Testis (tissue), 3 donors: ENCODE data around the gene ASTL. TPM values are rescaled to one million over a fixed set of nuclear protein-coding genes. Genes with fewer than 3 reads are reported as not detected.

Experiments used
- DNase-seq: peaks from one replicate; pipeline ENCODE4 v3.0.0-alpha.2; 2019
- H3K27ac ChIP-seq, 2 donors: fragments of 200-600 bp; sonication (generic); one replicate each; pipeline ENCODE4 v1.5.1; 2019
- H3K27me3 ChIP-seq: fragments of 200-600 bp; sonication (generic); one replicate; pipeline ENCODE4 v1.5.1; 2019
- H3K36me3 ChIP-seq: fragments of 200-600 bp; sonication (generic); one replicate; pipeline ENCODE4 v1.5.1; 2017; ENCODE audit warnings: low read depth; ENCODE audit errors: missing control alignments
- H3K4me1 ChIP-seq: fragments of 200-600 bp; sonication (generic); one replicate; pipeline ENCODE4 v1.5.1; 2019
- H3K4me3 ChIP-seq, 2 donors: fragments of 200-600 bp; sonication (generic); one replicate each; pipeline ENCODE4 v1.5.1; 2017 to 2019
- H3K9me3 ChIP-seq: fragments of 200-600 bp; sonication (generic); one replicate; pipeline ENCODE4 v1.5.1; 2017
- CTCF ChIP-seq, 3 experiments: fragments of 450-650 bp in 2 of 3; fragments of 200-600 bp in 1 of 3; sonication (generic) in 1 of 3; IDR thresholded peaks; one replicate each; pipeline ENCODE4 v1.5.1; 2016 to 2019; ENCODE audit warnings: antibody characterized with exemption in 3 of 3, mild to moderate bottlenecking in 2 of 3, moderate library complexity in 1 of 3
- POLR2A ChIP-seq: fragments of 450-650 bp; IDR thresholded peaks from one replicate; pipeline ENCODE4 v1.6.1; 2017; ENCODE audit warnings: antibody characterized with exemption, mild to moderate bottlenecking, moderate library complexity
- WGBS, 2 donors: methylation state at CpG; one replicate each; pipeline ENCODE4 v1.1.5; 2018; 5-methylcytosine and 5-hydroxymethylcytosine counted together
- intact Hi-C: fragments of 100-400 bp; cut with DNase I; formaldehyde crosslinking; loops from one replicate; pipeline ENCODE4 v1.15.1; 2023; ENCODE audit warnings: low total_unique reads
- polyA plus RNA-seq: library from polyadenylated mRNA; stranded (reverse); fragments of 350-450 nt; fragmentation: Illumina TruSeq; extraction: RNeasy Lipid Tissue Mini Kit (QIAGEN cat#74804); gene quantifications from one replicate; pipeline ENCODE4 v1.2.3, GENCODE V29; 2014; ENCODE audit warnings: low read depth, low replicate concordance; ENCODE audit not compliant: insufficient read depth
- total RNA-seq, 2 donors: library from RNA; depleted of rRNA; stranded (reverse); fragments of >200 nt; gene quantifications; one replicate each; pipeline ENCODE4 v1.2.3, GENCODE V29; 2016

ASTL gene
- total and polyA plus RNA-seq, 3 donors from 2014 or later: 0.58 to 1.6 (median 0.87) TPM

- WGBS, 2 donors: 57 to 60% methylated on average over 11 of the region's 11 CpGs
- H3K27me3 ChIP-seq: no peaks in the 10 kb centered on the region
- TF ChIP-seq POLR2A: no peak
- TF ChIP-seq CTCF (IDR thresholded peaks at IDR 0.05): no peak
Observed at GRCh38 chr2:96120091-96120720, 18.1 kb downstream of the ASTL start.

GRCh38 chr2:96119389-96119751 lies 18.9 kb downstream of the ASTL start:
- Histone ChIP-seq H3K27me3 (no peaks in the 10 kb centered on the region), H3K27ac (no peak overlapping the region), H3K36me3 (no peaks in the 10 kb centered on the region), H3K9me3 (no peaks in the 10 kb centered on the region), H3K4me1 (peaks cover 15% of the 10 kb centered on the region), H3K4me3 (no peak overlapping the region)
- TF ChIP-seq POLR2A: no peak
- TF ChIP-seq CTCF (IDR thresholded peaks at IDR 0.05): no peak
- no peak for DNase-seq
- WGBS, 2 donors: 79 to 91% methylated on average over 5 of the region's 5 CpGs
- intact Hi-C loops: no loop called here

More at GRCh38 chr2:96120091-96120720, 18.1 kb downstream of the ASTL start:
- no peak for DNase-seq
- Histone ChIP-seq H3K4me3 (no peak overlapping the region), H3K9me3 (no peaks in the 10 kb centered on the region), H3K4me1 (peaks cover 12% of the 10 kb centered on the region), H3K27ac (no peak overlapping the region), H3K36me3 (no peaks in the 10 kb centered on the region)
- intact Hi-C loops: loop anchor here (10.0 kb wide), 1 partner anchor 115 kb away; no protein-coding TSS in a partner anchor

- Histone ChIP-seq H3K36me3 (no peaks in the 10 kb centered on the region), H3K4me1 (peaks cover 17% of the 10 kb centered on the region), H3K27me3 (no peaks in the 10 kb centered on the region), H3K9me3 (no peaks in the 10 kb centered on the region), H3K27ac (no peak overlapping the region), H3K4me3 (no peak overlapping the region)
- no peak for TF ChIP-seq POLR2A
- TF ChIP-seq CTCF (IDR thresholded peaks at IDR 0.05): no peak
- DNase-seq: no peak
- intact Hi-C loops: no loop called here
- 91 to 96% methylated on average over 13 of the region's 13 CpGs for WGBS, 2 donors
Observed at GRCh38 chr2:96118698-96119388, 19.5 kb downstream of the ASTL start.

GRCh38 chr2:96117701-96118588 lies 20.4 kb downstream of the ASTL start:
- DNase-seq: no peak
- intact Hi-C loops: no loop called here
- Histone ChIP-seq H3K4me3 (no peak overlapping the region), H3K4me1 (peaks cover 18% of the 10 kb centered on the region), H3K9me3 (no peaks in the 10 kb centered on the region), H3K36me3 (no peaks in the 10 kb centered on the region), H3K27me3 (no peaks in the 10 kb centered on the region), H3K27ac (no peak overlapping the region)
- no peak for TF ChIP-seq POLR2A
- no peak for TF ChIP-seq CTCF (IDR thresholded peaks at IDR 0.05)
- WGBS, 2 donors: 55 to 65% methylated on average over 13 to 16 of the region's 17 CpGs
